ENCODE results near the gene TDO2.

Gene TDO2

GRCh38 chr4:155953151-155954117 lies 49.9 kb downstream of the TDO2 start, which contains the start of gene CTSO:
TSS of gene CTSO (minus strand) at chr4:155953866. CDS start at chr4:155953847, 19 bp downstream.
- H3K27me3 Mint-ChIP-seq, result no peaks in the 10 kb centered on the region
- no peaks in the 10 kb centered on the region for H3K9me3 Mint-ChIP-seq
- ATAC-seq (ENCODE audit: low read depth) (peak; percentile 88), DNase-seq (ENCODE audit: low spot score in 2 of 2) (peak; percentile 62 to 68)
- no peaks in the 10 kb centered on the region for H3K36me3 Mint-ChIP-seq
- H3K4me3 Mint-ChIP-seq, result peak within 1 kb of the TSS; percentile 98
- peak within 1 kb of the TSS; percentile 98 for H3K27ac Mint-ChIP-seq
- H3K4me1 Mint-ChIP-seq, result peaks cover 9% of the 10 kb centered on the region

- ATAC-seq (ENCODE audit: low read depth) (no peak), DNase-seq (ENCODE audit: low spot score in 2 of 2) (peak in 1 of 2 donors; percentile 11)
- Mint-ChIP-seq H3K9me3 (no peaks in the 10 kb centered on the region), H3K4me1 (peaks cover 9% of the 10 kb centered on the region), H3K27ac (peak overlapping the region; percentile 98), H3K27me3 (peaks cover 5% of the 10 kb centered on the region), H3K4me3 (peak overlapping the region; percentile 98), H3K36me3 (no peaks in the 10 kb centered on the region)
Measured at GRCh38 chr4:155954118-155954685, 50.7 kb downstream of the TDO2 start.

GRCh38 chr4:155954939-155955338 lies 51.4 kb downstream of the TDO2 start:
- Mint-ChIP-seq H3K27ac (peak overlapping the region; percentile 9), H3K9me3 (no peaks in the 10 kb centered on the region), H3K4me1 (peaks cover 9% of the 10 kb centered on the region), H3K4me3 (no peak overlapping the region), H3K27me3 (peaks cover 5% of the 10 kb centered on the region), H3K36me3 (no peaks in the 10 kb centered on the region)
- ATAC-seq (ENCODE audit: low read depth) (no peak), DNase-seq (ENCODE audit: low spot score in 2 of 2) (no peak)

GRCh38 chr4:155956461-155956860 lies 53.0 kb downstream of the TDO2 start:
- no peak overlapping the region for H3K4me3 Mint-ChIP-seq

GRCh38 chr4:155959417-155959816 lies 55.9 kb downstream of the TDO2 start:
- Mint-ChIP-seq H3K27me3 (peaks cover 5% of the 10 kb centered on the region), H3K4me1 (no peaks in the 10 kb centered on the region), H3K4me3 (no peak overlapping the region), H3K9me3 (no peaks in the 10 kb centered on the region), H3K27ac (no peak overlapping the region), H3K36me3 (no peaks in the 10 kb centered on the region)
- DNase-seq (ENCODE audit: low spot score in 2 of 2), result no peak
- no peak for ATAC-seq (ENCODE audit: low read depth)

More at GRCh38 chr4:155956461-155956860, 53.0 kb downstream of the TDO2 start:
- Mint-ChIP-seq H3K36me3 (no peaks in the 10 kb centered on the region), H3K9me3 (no peaks in the 10 kb centered on the region), H3K4me1 (peaks cover 7% of the 10 kb centered on the region), H3K27ac (no peak overlapping the region), H3K27me3 (peaks cover 5% of the 10 kb centered on the region)
- ATAC-seq (ENCODE audit: low read depth), result no peak
- no peak for DNase-seq (ENCODE audit: low spot score in 2 of 2)

- Mint-ChIP-seq H3K4me3 (no peak overlapping the region), H3K9me3 (no peaks in the 10 kb centered on the region), H3K27ac (no peak overlapping the region), H3K27me3 (peaks cover 5% of the 10 kb centered on the region), H3K36me3 (no peaks in the 10 kb centered on the region), H3K4me1 (no peaks in the 10 kb centered on the region)
- ATAC-seq (ENCODE audit: low read depth) (no peak), DNase-seq (ENCODE audit: low spot score in 2 of 2) (no peak)
Measured at GRCh38 chr4:155960522-155960921, 57.0 kb downstream of the TDO2 start.

- H3K27ac Mint-ChIP-seq, result no peak overlapping the region
Measured at GRCh38 chr4:155961575-155961974, 58.1 kb downstream of the TDO2 start.

GRCh38 chr4:155962767-155963166 lies 59.3 kb downstream of the TDO2 start:
- H3K9me3 Mint-ChIP-seq, result no peaks in the 10 kb centered on the region
- H3K4me3 Mint-ChIP-seq, result no peak overlapping the region
- H3K36me3 Mint-ChIP-seq, result no peaks in the 10 kb centered on the region
- ATAC-seq (ENCODE audit: low read depth) (no peak), DNase-seq (ENCODE audit: low spot score in 2 of 2) (no peak)
- no peaks in the 10 kb centered on the region for H3K4me1 Mint-ChIP-seq
- peaks cover 5% of the 10 kb centered on the region for H3K27me3 Mint-ChIP-seq
- no peak overlapping the region for H3K27ac Mint-ChIP-seq

More at GRCh38 chr4:155961575-155961974, 58.1 kb downstream of the TDO2 start:
- no peak overlapping the region for H3K4me3 Mint-ChIP-seq
- H3K9me3 Mint-ChIP-seq, result no peaks in the 10 kb centered on the region
- ATAC-seq (ENCODE audit: low read depth) (no peak), DNase-seq (ENCODE audit: low spot score in 2 of 2) (no peak)
- H3K27me3 Mint-ChIP-seq, result peaks cover 5% of the 10 kb centered on the region
- no peaks in the 10 kb centered on the region for H3K36me3 Mint-ChIP-seq
- no peaks in the 10 kb centered on the region for H3K4me1 Mint-ChIP-seq

GRCh38 chr4:155964016-155964891 lies 60.8 kb downstream of the TDO2 start:
- Mint-ChIP-seq H3K27me3 (peaks cover under 1% of the 10 kb centered on the region), H3K9me3 (peaks cover 2% of the 10 kb centered on the region), H3K27ac (no peak overlapping the region)

GRCh38 chr4:155966171-155966570 lies 62.7 kb downstream of the TDO2 start:
- H3K36me3 Mint-ChIP-seq, result no peaks in the 10 kb centered on the region
- no peak overlapping the region for H3K27ac Mint-ChIP-seq
- peaks cover 2% of the 10 kb centered on the region for H3K9me3 Mint-ChIP-seq
- H3K4me1 Mint-ChIP-seq, result no peaks in the 10 kb centered on the region
- H3K27me3 Mint-ChIP-seq, result no peaks in the 10 kb centered on the region
- no peak for ATAC-seq (ENCODE audit: low read depth)
- DNase-seq (ENCODE audit: low spot score in 2 of 2), result no peak
- no peak overlapping the region for H3K4me3 Mint-ChIP-seq

More at GRCh38 chr4:155964016-155964891, 60.8 kb downstream of the TDO2 start:
- Mint-ChIP-seq H3K36me3 (no peaks in the 10 kb centered on the region), H3K4me1 (no peaks in the 10 kb centered on the region), H3K4me3 (no peak overlapping the region)
- ATAC-seq (ENCODE audit: low read depth), result no peak
- DNase-seq (ENCODE audit: low spot score in 2 of 2), result no peak

GRCh38 chr4:155966731-155967395 lies 63.4 kb downstream of the TDO2 start:
- Mint-ChIP-seq H3K36me3 (no peaks in the 10 kb centered on the region), H3K27me3 (no peaks in the 10 kb centered on the region), H3K4me3 (no peak overlapping the region), H3K9me3 (peaks cover 2% of the 10 kb centered on the region), H3K4me1 (no peaks in the 10 kb centered on the region), H3K27ac (no peak overlapping the region)
- ATAC-seq (ENCODE audit: low read depth) (no peak), DNase-seq (ENCODE audit: low spot score in 2 of 2) (no peak)
